ENCODE measurements around the gene EGR4. TPM values are rescaled to one million over a fixed set of nuclear protein-coding genes. Genes with fewer than 3 reads are reported as not detected.

The EGR4 gene
- polyA plus RNA-seq, 3 donors, result 0.12 to 0.15 TPM; not detected in 1

- TF ChIP-seq CTCF (IDR thresholded peaks at IDR 0.05), result no peak
- Mint-ChIP-seq H3K27me3 (ENCODE audit: low read depth in 3 of 3) (peaks cover 0 to 2% (median 0%) of the 10 kb centered on the region in 3 donors), H3K36me3 (peaks cover 0 to 2% of the 10 kb centered on the region in 2 donors), H3K27ac (peak overlapping the region in 1 of 7 donors; percentile 37), H3K4me1 (peaks cover 37% of the 10 kb centered on the region), H3K4me3 (peak overlapping the region; percentile 77 to 85), H3K9me3 (peaks cover 0 to 1% (median 0%) of the 10 kb centered on the region in 7 donors)
- Histone ChIP-seq H3K79me2 (ENCODE audit: insufficient read depth, low read length) (peaks cover 35% of the 10 kb centered on the region), H3K9ac (ENCODE audit: insufficient read depth, low read length, poor library complexity, severe bottlenecking) (peak overlapping the region; percentile 66), H3K27ac (ENCODE audit: low read depth in 1 of 2, low read length in 2 of 2) (peak overlapping the region in 1 of 2 donors; percentile 75), H2AFZ (ENCODE audit: insufficient read depth, low read depth, low read length, poor library complexity, severe bottlenecking) (peak overlapping the region; percentile 90), H4K20me1 (ENCODE audit: insufficient read depth, low read length) (peaks cover 38% of the 10 kb centered on the region), H3K4me3 (replicated peaks in 1 of 3; ENCODE audit: low read depth in 2 of 3, low read length in 3 of 3) (peak overlapping the region; percentile 67 to 87 (median 78)), H3K36me3 (replicated peaks in 1 of 2; ENCODE audit: control insufficient read depth in 1 of 2, insufficient read depth in 2 of 2, low read length in 2 of 2) (peaks cover 0 to 6% of the 10 kb centered on the region in 2 donors), H3K4me2 (replicated peaks; ENCODE audit: extremely low read depth, low read length, poor library complexity, severe bottlenecking) (peak overlapping the region; percentile 93), H3K9me3 (replicated peaks in 1 of 2; ENCODE audit: control insufficient read depth in 1 of 2, insufficient read depth in 1 of 2, low read length in 2 of 2) (no peaks in the 10 kb centered on the region), H3K4me1 (ENCODE audit: control insufficient read depth in 1 of 2, insufficient read depth in 2 of 2, low read length in 2 of 2) (peaks cover 36 to 40% of the 10 kb centered on the region in 2 donors), H3K27me3 (ENCODE audit: control insufficient read depth in 2 of 2, insufficient read depth in 2 of 2, low read length in 2 of 2) (peaks cover 0 to 2% of the 10 kb centered on the region in 2 donors)
- DNase-seq, result no peak
- intact Hi-C loops (cut with micrococcal nuclease), result no loop called here
- 6% methylated on average over 28 of the region's 43 CpGs for WGBS (ENCODE audit: insufficient coverage)
Observed at GRCh38 chr2:73283545-73284295, 9.6 kb downstream of the EGR4 start.

- H3K27ac Mint-ChIP-seq, result peak overlapping the region in 1 of 7 donors; percentile 58
- peaks cover 35% of the 10 kb centered on the region for H3K79me2 ChIP-seq (ENCODE audit: insufficient read depth, low read length)
Observed at GRCh38 chr2:73282924-73283544, 10.3 kb downstream of the EGR4 start.

More at GRCh38 chr2:73282924-73283544, 10.3 kb downstream of the EGR4 start:
- peaks cover 44% of the 10 kb centered on the region for H4K20me1 ChIP-seq (ENCODE audit: insufficient read depth, low read length)
- Mint-ChIP-seq H3K4me1 (peaks cover 38% of the 10 kb centered on the region), H3K4me3 (peak overlapping the region; percentile 77 to 85), H3K27me3 (ENCODE audit: low read depth in 3 of 3) (no peaks in the 10 kb centered on the region), H3K36me3 (peaks cover 0 to 2% of the 10 kb centered on the region in 2 donors), H3K9me3 (peaks cover 0 to 1% (median 0%) of the 10 kb centered on the region in 7 donors)
- H3K27ac ChIP-seq (ENCODE audit: low read depth in 1 of 2, low read length in 2 of 2), result no peak overlapping the region
- H3K4me1 ChIP-seq (ENCODE audit: control insufficient read depth in 1 of 2, insufficient read depth in 2 of 2, low read length in 2 of 2), result peaks cover 36 to 40% of the 10 kb centered on the region in 2 donors
- H3K36me3 ChIP-seq (replicated peaks in 1 of 2; ENCODE audit: control insufficient read depth in 1 of 2, insufficient read depth in 2 of 2, low read length in 2 of 2), result peaks cover 0 to 6% of the 10 kb centered on the region in 2 donors
- no peak for DNase-seq
- peak overlapping the region in 1 of 3 experiments; percentile 87 for H3K4me3 ChIP-seq (replicated peaks in 1 of 3; ENCODE audit: low read depth in 2 of 3, low read length in 3 of 3)
- WGBS (ENCODE audit: insufficient coverage), result 43% methylated on average over 1 of the region's 5 CpGs
- no peaks in the 10 kb centered on the region for H3K27me3 ChIP-seq (ENCODE audit: control insufficient read depth in 2 of 2, insufficient read depth in 2 of 2, low read length in 2 of 2)
- no peak overlapping the region for H3K9ac ChIP-seq (ENCODE audit: insufficient read depth, low read length, poor library complexity, severe bottlenecking)
- intact Hi-C loops (cut with micrococcal nuclease), result no loop called here
- TF ChIP-seq CTCF (IDR thresholded peaks at IDR 0.05), result no peak
- peak overlapping the region; percentile 93 for H3K4me2 ChIP-seq (replicated peaks; ENCODE audit: extremely low read depth, low read length, poor library complexity, severe bottlenecking)
- peak overlapping the region; percentile 90 for H2AFZ ChIP-seq (ENCODE audit: insufficient read depth, low read depth, low read length, poor library complexity, severe bottlenecking)
- H3K9me3 ChIP-seq (replicated peaks in 1 of 2; ENCODE audit: control insufficient read depth in 1 of 2, insufficient read depth in 1 of 2, low read length in 2 of 2), result no peaks in the 10 kb centered on the region
